OCI-LY3 (cell line): ENCODE data around the gene IGSF5.

Experiments used
- H2AFZ ChIP-seq: fragments of 200-600, 300-600 bp; shearing (Covaris generic); 2 replicates; pipeline ENCODE4 v1.6.0; 2014; ENCODE audit warnings: antibody characterized with exemption, low read depth, low read length
- H3K27ac ChIP-seq: fragments of 200-600, 300-600 bp; sonication (generic); 2 replicates; pipeline ENCODE4 v1.5.1; 2014; ENCODE audit warnings: mild to moderate bottlenecking, low read length, moderate library complexity, mixed read lengths
- H3K27me3 ChIP-seq: fragments of 200-600, 300-600 bp; sonication (generic); 2 replicates; pipeline ENCODE4 v1.6.1; 2014; ENCODE audit warnings: low read depth, low read length, mixed read lengths
- H3K36me3 ChIP-seq: fragments of 200-600, 300-600 bp; sonication (generic); replicated peaks from 2 replicates; pipeline ENCODE3; 2014; ENCODE audit warnings: low read depth, low read length, mixed read lengths
- H3K4me1 ChIP-seq: fragments of 300-600, 200-600 bp; sonication (generic); 2 replicates; pipeline ENCODE4 v1.6.1; 2014; ENCODE audit warnings: low read length, mixed read lengths
- H3K4me2 ChIP-seq: fragments of 200-600, 300-600 bp; sonication (generic); 2 replicates; pipeline ENCODE4 v1.6.1; 2014; ENCODE audit warnings: low read length, mixed read lengths
- H3K4me3 ChIP-seq: fragments of 300-600, 200-600 bp; sonication (generic); 2 replicates; pipeline ENCODE4 v1.5.1; 2014; ENCODE audit warnings: antibody characterized with exemption, mild to moderate bottlenecking, low read length, moderate library complexity
- H3K79me2 ChIP-seq: fragments of 300-600, 200-600 bp; shearing (Covaris generic); 2 replicates; pipeline ENCODE4 v1.6.1; 2014; ENCODE audit warnings: mild to moderate bottlenecking, low read length, mixed read lengths
- H3K9ac ChIP-seq: fragments of 300-600, 200-600 bp; shearing (Covaris generic); 2 replicates; pipeline ENCODE4 v1.6.0; 2014; ENCODE audit warnings: mild to moderate bottlenecking, low read length, moderate library complexity
- H3K9me3 ChIP-seq: fragments of 200-600, 300-600 bp; shearing (Covaris generic); 2 replicates; pipeline ENCODE4 v1.6.1; 2014; ENCODE audit warnings: low read length, mixed read lengths; ENCODE audit not compliant: insufficient read depth
- H4K20me1 ChIP-seq: fragments of 200-600, 300-600 bp; sonication (generic); 2 replicates; pipeline ENCODE4 v1.6.1; 2016; ENCODE audit warnings: low read length, mixed read lengths; ENCODE audit not compliant: insufficient read depth
- CTCF ChIP-seq: fragments of 200-600, 300-600 bp; sonication (generic); IDR thresholded peaks from 2 replicates; pipeline ENCODE4 v1.5.1; 2014; ENCODE audit warnings: antibody characterized with exemption, low read length, low read depth
- EZH2phosphoT487 ChIP-seq: fragments of 200-600 bp; shearing (Covaris generic); IDR thresholded peaks from 2 replicates; pipeline ENCODE4 v1.6.1; 2018; ENCODE audit warnings: antibody characterized with exemption, mixed run types, low read depth

Gene IGSF5

GRCh38 chr21:39775816-39776215 is 30.8 kb downstream of the IGSF5 start:
- Histone ChIP-seq H3K79me2 (no peaks in the 10 kb centered on the region), H3K36me3 (no peaks in the 10 kb centered on the region), H3K4me3 (no peak overlapping the region), H3K4me2 (no peak overlapping the region), H3K9ac (no peak overlapping the region), H3K27ac (no peak overlapping the region), H3K27me3 (no peaks in the 10 kb centered on the region), H2AFZ (no peak overlapping the region), H4K20me1 (no peaks in the 10 kb centered on the region), H3K4me1 (no peaks in the 10 kb centered on the region), H3K9me3 (no peaks in the 10 kb centered on the region)
- TF ChIP-seq EZH2phosphoT487 (no peak), CTCF (no peak)

- no peak overlapping the region for H3K27ac ChIP-seq
- no peaks in the 10 kb centered on the region for H3K79me2 ChIP-seq
- no peak overlapping the region for H3K9ac ChIP-seq
- TF ChIP-seq EZH2phosphoT487 (no peak), CTCF (no peak)
- no peaks in the 10 kb centered on the region for H3K4me1 ChIP-seq
- H3K4me3 ChIP-seq = no peak overlapping the region
- no peaks in the 10 kb centered on the region for H3K36me3 ChIP-seq
- H4K20me1 ChIP-seq = no peaks in the 10 kb centered on the region
- H3K27me3 ChIP-seq = no peaks in the 10 kb centered on the region
- H2AFZ ChIP-seq = no peak overlapping the region
- no peak overlapping the region for H3K4me2 ChIP-seq
- no peaks in the 10 kb centered on the region for H3K9me3 ChIP-seq
Observed at GRCh38 chr21:39776589-39776988, 31.6 kb downstream of the IGSF5 start.

GRCh38 chr21:39781331-39781730 is 36.3 kb downstream of the IGSF5 start:
- Histone ChIP-seq H3K9me3 (no peaks in the 10 kb centered on the region), H3K4me2 (no peak overlapping the region), H3K27ac (no peak overlapping the region), H4K20me1 (no peaks in the 10 kb centered on the region), H3K9ac (no peak overlapping the region), H3K4me3 (no peak overlapping the region), H3K79me2 (no peaks in the 10 kb centered on the region), H2AFZ (no peak overlapping the region), H3K36me3 (no peaks in the 10 kb centered on the region), H3K4me1 (no peaks in the 10 kb centered on the region), H3K27me3 (no peaks in the 10 kb centered on the region)
- TF ChIP-seq EZH2phosphoT487 = no peak
- TF ChIP-seq CTCF = no peak

GRCh38 chr21:39788383-39788782 is 43.4 kb downstream of the IGSF5 start:
- Histone ChIP-seq H3K9me3 (no peaks in the 10 kb centered on the region), H3K27me3 (no peaks in the 10 kb centered on the region), H3K9ac (no peak overlapping the region), H2AFZ (no peak overlapping the region), H3K4me3 (no peak overlapping the region), H3K79me2 (no peaks in the 10 kb centered on the region), H3K27ac (no peak overlapping the region), H4K20me1 (no peaks in the 10 kb centered on the region), H3K4me2 (no peak overlapping the region), H3K4me1 (no peaks in the 10 kb centered on the region), H3K36me3 (no peaks in the 10 kb centered on the region)
- TF ChIP-seq EZH2phosphoT487 = no peak

- Histone ChIP-seq H3K4me2 (no peak overlapping the region), H2AFZ (no peak overlapping the region), H4K20me1 (no peaks in the 10 kb centered on the region), H3K4me3 (no peak overlapping the region), H3K36me3 (no peaks in the 10 kb centered on the region), H3K79me2 (no peaks in the 10 kb centered on the region), H3K27me3 (no peaks in the 10 kb centered on the region), H3K9ac (no peak overlapping the region), H3K27ac (no peak overlapping the region), H3K9me3 (no peaks in the 10 kb centered on the region), H3K4me1 (no peaks in the 10 kb centered on the region)
- no peak for TF ChIP-seq CTCF
- no peak for TF ChIP-seq EZH2phosphoT487
Observed at GRCh38 chr21:39796466-39796865, 51.5 kb downstream of the IGSF5 start.
